Activated naive CD8-positive, alpha-beta T cell treated with anti-CD3 and anti-CD28 coated beads, Interleukin-2, amount 50 U/mL, for 16 hours (primary cell): ENCODE data around the gene NF1.

ENCODE experiments used
- DNase-seq: peaks from one replicate; pipeline ENCODE4 v3.0.0-alpha.2; 2020; ENCODE audit warnings: low read depth, low spot score

The NF1 gene

GRCh38 chr17:31385428-31386285 lies 290.9 kb downstream of the NF1 start:
- no peak for DNase-seq

- no peak for DNase-seq
Observed at GRCh38 chr17:31386542-31387075, 291.8 kb downstream of the NF1 start.

- no peak for DNase-seq
Observed at GRCh38 chr17:31387438-31387837, 292.7 kb downstream of the NF1 start.

- DNase-seq, result no peak
Observed at GRCh38 chr17:31388351-31388750, 293.6 kb downstream of the NF1 start.

GRCh38 chr17:31388770-31389656 lies 294.2 kb downstream of the NF1 start:
- DNase-seq, result no peak

- no peak for DNase-seq
Observed at GRCh38 chr17:31389657-31390381, 295.0 kb downstream of the NF1 start.

GRCh38 chr17:31390426-31390747 lies 295.6 kb downstream of the NF1 start:
- no peak for DNase-seq

GRCh38 chr17:31390748-31391495 lies 296.1 kb downstream of the NF1 start:
- no peak for DNase-seq

- DNase-seq, result no peak
Observed at GRCh38 chr17:31391496-31391949, 296.7 kb downstream of the NF1 start, which contains the start of gene RAB11FIP4. RAB11FIP4 (plus strand) TSS chr17:31391675; CDS start chr17:31391853, 178 bp downstream.

- DNase-seq, result no peak
Observed at GRCh38 chr17:31392002-31392855, 297.5 kb downstream of the NF1 start.

- DNase-seq, result no peak
Observed at GRCh38 chr17:31392856-31393748, 298.3 kb downstream of the NF1 start.

- DNase-seq, result no peak
Observed at GRCh38 chr17:31393749-31394146, 299.0 kb downstream of the NF1 start.

- no peak for DNase-seq
Observed at GRCh38 chr17:31394544-31394943, 299.8 kb downstream of the NF1 start.

- DNase-seq, result no peak
Observed at GRCh38 chr17:31397256-31397939, 302.6 kb downstream of the NF1 start.

GRCh38 chr17:31398381-31399311 lies 303.9 kb downstream of the NF1 start:
- no peak for DNase-seq

GRCh38 chr17:31400481-31400950 lies 305.7 kb downstream of the NF1 start:
- no peak for DNase-seq
